Activated CD8-positive, alpha-beta T cell treated with anti-CD3 and anti-CD28 coated beads for 36 hours (primary cell): ENCODE results near the gene ALG12. TPM values are rescaled to one million over a fixed set of nuclear protein-coding genes. Genes with fewer than 3 reads are reported as not detected.

Source experiments
- ATAC-seq: fragments of 200-7000 bp; cut with Tn5 transposase; one replicate; pipeline ENCODE4 v1.10.0; 2021; ENCODE audit warnings: mild to moderate bottlenecking, moderate library complexity
- CTCF ChIA-PET: fragments of 350-600 bp; sonication (Branson Sonifier 250); formaldehyde crosslinking; loops from one replicate; lab custom pipeline; 2021; ENCODE audit warnings: antibody characterized with exemption; lab: Charles Lee
- POLR2A ChIA-PET: fragments of 350-600 bp; sonication (Branson Sonifier 250); formaldehyde crosslinking; loops from one replicate; lab custom pipeline; 2021; ENCODE audit warnings: antibody characterized with exemption; lab: Charles Lee
- DNase-seq: peaks from one replicate; pipeline ENCODE4 v3.0.0-alpha.2; 2020
- H3K27ac Mint-ChIP-seq: one replicate; pipeline ENCODE4 v1.8.0; 2021; ENCODE audit warnings: mild to moderate bottlenecking, mixed read lengths
- H3K27me3 Mint-ChIP-seq: one replicate; pipeline ENCODE4 v1.8.0; 2021; ENCODE audit warnings: mixed read lengths
- H3K36me3 Mint-ChIP-seq: one replicate; pipeline ENCODE4 v1.8.0; 2021; ENCODE audit warnings: low read depth, mixed read lengths
- H3K4me1 Mint-ChIP-seq: one replicate; pipeline ENCODE4 v1.8.0; 2021; ENCODE audit warnings: low read depth, mixed read lengths
- H3K4me3 Mint-ChIP-seq: one replicate; pipeline ENCODE4 v1.8.0; 2021; ENCODE audit warnings: mild to moderate bottlenecking, moderate library complexity, mixed read lengths
- H3K9me3 Mint-ChIP-seq: one replicate; pipeline ENCODE4 v1.8.0; 2021; ENCODE audit warnings: mixed read lengths
- intact Hi-C: fragments of 100-400 bp; cut with micrococcal nuclease; formaldehyde crosslinking; loops from one replicate; pipeline ENCODE4 v1.10.0; 2022
- total RNA-seq, 2 experiments: library from RNA; stranded (reverse); gene quantifications; one replicate each; pipeline ENCODE4 v1.2.3, GENCODE V29; 2021
- TF ChIP-seq, protein P1 (sequence below): fragments of 200-600 bp; IDR thresholded peaks from one replicate; pipeline ENCODE4 v1.8.0; 2022; ENCODE audit warnings: antibody characterized with exemption, mild to moderate bottlenecking

The ALG12 gene
- total RNA-seq, 2 experiments from 2014 or later: 10.7 to 12.0 TPM

DNA sequence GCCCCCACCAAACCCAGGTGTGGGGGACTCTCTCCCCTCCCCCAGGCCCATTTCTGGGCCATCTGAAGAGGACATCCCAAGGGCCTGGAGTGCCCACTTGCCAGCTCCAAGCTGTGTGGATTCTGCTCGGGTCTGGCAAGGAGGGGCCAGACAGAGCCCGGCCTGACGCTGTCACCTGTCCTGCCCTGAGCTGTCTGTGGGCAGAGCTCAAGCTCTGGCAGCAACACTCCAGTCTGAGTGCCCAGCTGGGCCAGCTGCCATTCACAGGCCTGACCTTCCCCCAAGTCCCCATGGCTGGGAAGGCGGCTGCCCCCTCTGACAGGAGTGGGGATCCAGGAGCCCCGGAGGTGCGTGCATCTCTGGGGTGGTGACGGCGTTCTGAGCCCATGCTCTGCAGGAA is 36.1 kb upstream of the ALG12 start:
- intact Hi-C loops: no loop called here
- Mint-ChIP-seq H3K4me1 (peaks cover 10% of the 10 kb centered on the region), H3K27me3 (no peaks in the 10 kb centered on the region), H3K36me3 (no peaks in the 10 kb centered on the region), H3K4me3 (no peak overlapping the region), H3K27ac (no peak overlapping the region), H3K9me3 (no peaks in the 10 kb centered on the region)
- no peak for DNase-seq
- TF ChIP-seq, protein P1, sequence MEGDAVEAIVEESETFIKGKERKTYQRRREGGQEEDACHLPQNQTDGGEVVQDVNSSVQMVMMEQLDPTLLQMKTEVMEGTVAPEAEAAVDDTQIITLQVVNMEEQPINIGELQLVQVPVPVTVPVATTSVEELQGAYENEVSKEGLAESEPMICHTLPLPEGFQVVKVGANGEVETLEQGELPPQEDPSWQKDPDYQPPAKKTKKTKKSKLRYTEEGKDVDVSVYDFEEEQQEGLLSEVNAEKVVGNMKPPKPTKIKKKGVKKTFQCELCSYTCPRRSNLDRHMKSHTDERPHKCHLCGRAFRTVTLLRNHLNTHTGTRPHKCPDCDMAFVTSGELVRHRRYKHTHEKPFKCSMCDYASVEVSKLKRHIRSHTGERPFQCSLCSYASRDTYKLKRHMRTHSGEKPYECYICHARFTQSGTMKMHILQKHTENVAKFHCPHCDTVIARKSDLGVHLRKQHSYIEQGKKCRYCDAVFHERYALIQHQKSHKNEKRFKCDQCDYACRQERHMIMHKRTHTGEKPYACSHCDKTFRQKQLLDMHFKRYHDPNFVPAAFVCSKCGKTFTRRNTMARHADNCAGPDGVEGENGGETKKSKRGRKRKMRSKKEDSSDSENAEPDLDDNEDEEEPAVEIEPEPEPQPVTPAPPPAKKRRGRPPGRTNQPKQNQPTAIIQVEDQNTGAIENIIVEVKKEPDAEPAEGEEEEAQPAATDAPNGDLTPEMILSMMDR: no peak
- ChIA-PET POLR2A (interaction anchor here (1.9 kb wide), 1 partner anchor 64 kb away, joined by 4 read pairs; no protein-coding TSS in a partner anchor), CTCF (interaction anchor here (1.4 kb wide), 1 partner anchor 25 kb away, joined by 3 read pairs; no protein-coding TSS in a partner anchor)
- ATAC-seq: no peak

DNA sequence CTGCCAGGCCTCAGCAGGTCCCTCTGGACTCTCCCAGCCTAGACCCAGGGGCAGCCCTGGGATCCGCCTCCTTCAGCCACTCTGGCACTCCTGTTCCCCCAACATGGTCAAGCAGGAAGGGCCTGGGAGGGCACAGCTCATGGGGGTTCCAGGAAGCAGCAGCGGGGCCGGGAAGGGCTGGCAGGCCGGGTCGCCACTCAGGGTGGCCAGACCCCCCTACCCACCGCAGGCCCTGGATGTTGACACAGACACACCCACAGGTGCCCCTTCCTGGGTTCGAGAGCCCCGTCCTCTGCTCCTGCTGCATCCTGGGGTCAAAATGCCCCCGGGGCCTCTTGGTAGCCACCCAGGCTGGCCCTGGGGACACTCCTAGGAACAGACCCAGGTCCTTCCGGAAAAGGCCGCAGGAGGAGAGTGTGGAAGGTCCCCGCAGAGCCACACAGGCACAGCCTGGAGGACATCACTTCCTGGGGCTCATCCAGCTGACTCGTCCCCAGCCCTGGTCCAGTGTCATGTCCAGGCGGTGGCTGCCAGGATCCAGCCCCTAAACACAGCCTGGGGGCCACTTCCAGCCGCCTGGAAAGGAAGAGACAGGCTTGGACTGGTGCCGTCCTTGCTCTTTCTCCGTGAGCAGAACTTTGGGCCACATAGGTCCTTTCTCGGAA is 35.6 kb upstream of the ALG12 start:
- no peaks in the 10 kb centered on the region for H3K36me3 Mint-ChIP-seq
- intact Hi-C loops: no loop called here
- H3K4me3 Mint-ChIP-seq: no peak overlapping the region
- no peak for ATAC-seq
- no peak overlapping the region for H3K27ac Mint-ChIP-seq
- TF ChIP-seq, protein P1: no peak
- no peaks in the 10 kb centered on the region for H3K27me3 Mint-ChIP-seq
- no peaks in the 10 kb centered on the region for H3K9me3 Mint-ChIP-seq
- H3K4me1 Mint-ChIP-seq: peaks cover 5% of the 10 kb centered on the region
- CTCF ChIA-PET: no interaction called here
- POLR2A ChIA-PET: interaction anchor here (1.9 kb wide), 1 partner anchor 64 kb away, joined by 4 read pairs; no protein-coding TSS in a partner anchor
- no peak for DNase-seq

DNA sequence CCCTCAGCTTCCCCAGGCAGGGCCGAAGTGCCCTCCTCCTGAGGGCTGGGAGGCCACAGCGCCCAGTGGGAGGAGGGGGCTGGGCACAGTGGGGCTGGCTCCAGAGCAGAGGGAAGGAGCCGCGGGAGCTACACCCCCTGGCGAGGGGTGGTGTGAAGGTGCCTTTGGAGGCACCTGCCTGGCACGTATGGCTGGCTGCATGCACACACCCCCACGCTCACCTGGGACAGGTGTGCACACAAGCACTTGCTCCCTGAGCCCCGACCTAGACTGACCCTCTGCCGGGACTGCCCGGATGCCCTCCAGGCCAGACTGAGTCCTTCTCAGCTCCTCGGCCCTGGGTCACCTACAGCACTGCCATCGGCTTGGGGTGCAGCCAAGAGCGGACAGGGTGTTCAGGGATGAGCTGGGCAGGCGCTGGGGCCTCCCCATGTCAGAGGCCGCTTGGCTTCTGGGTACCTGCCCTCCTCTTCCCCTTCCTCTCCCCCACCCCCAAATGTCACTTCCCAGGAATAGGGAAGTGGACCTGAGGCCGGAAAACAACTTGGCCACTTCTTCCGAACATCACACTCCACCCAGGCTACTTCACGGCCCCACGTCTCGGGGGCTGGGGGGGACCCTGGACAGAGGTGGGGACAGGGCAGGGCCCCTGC is 34.9 kb upstream of the ALG12 start:
- peaks cover 4% of the 10 kb centered on the region for H3K4me1 Mint-ChIP-seq
- no peak overlapping the region for H3K27ac Mint-ChIP-seq
- intact Hi-C loops: no loop called here
- H3K36me3 Mint-ChIP-seq: no peaks in the 10 kb centered on the region
- H3K9me3 Mint-ChIP-seq: no peaks in the 10 kb centered on the region
- TF ChIP-seq, protein P1: no peak
- ChIA-PET CTCF (no interaction called here), POLR2A (no interaction called here)
- no peak for DNase-seq
- H3K27me3 Mint-ChIP-seq: no peaks in the 10 kb centered on the region
- H3K4me3 Mint-ChIP-seq: no peak overlapping the region
- ATAC-seq: no peak

DNA sequence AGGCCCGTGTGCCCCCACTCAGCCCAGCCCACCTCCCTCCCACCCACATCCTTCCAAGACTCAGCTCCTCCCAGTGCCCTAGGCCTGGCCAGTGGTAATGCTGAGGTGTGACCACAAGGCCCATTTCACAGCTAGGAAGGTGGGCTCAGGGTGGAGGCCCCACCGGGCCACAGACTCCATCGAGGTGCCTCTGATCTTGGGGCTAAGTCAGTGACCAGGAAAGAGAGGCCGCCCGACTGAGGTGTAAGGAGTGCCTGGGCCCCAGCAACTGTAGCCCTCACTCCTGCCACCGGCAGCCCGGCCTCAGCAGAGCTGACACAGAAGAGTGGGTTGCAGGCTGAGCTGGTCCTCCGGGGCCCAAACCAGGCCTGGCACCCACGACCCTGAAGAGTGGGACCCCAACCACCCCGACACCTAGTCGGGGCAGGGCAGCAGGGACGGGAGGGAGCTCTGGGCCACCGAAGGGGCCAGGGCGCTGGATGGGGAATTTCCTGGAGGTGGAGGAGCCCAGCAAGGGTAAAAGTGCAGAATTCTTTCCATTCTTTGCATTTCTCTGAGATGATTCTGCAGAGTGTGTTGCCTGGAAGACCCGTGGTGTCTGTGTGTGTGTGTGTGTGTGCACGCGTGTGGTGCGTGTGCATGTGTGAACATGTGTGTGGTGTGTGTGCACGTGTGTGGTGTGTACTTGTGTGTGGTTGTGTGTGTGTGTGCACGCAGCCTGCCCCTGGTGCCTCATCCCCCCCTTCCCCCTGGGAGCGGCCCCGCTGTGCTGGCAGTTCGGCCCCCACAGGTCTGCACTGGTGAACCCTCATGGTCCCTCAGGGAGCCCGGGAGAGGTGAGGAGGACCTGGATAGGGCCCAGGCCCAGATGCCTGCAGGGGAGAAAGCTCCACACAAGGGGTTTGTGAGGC is 34.0 kb upstream of the ALG12 start:
- Mint-ChIP-seq H3K27ac (no peak overlapping the region), H3K27me3 (no peaks in the 10 kb centered on the region), H3K36me3 (no peaks in the 10 kb centered on the region), H3K9me3 (no peaks in the 10 kb centered on the region), H3K4me1 (peaks cover 2% of the 10 kb centered on the region), H3K4me3 (no peak overlapping the region)
- intact Hi-C loops: no loop called here
- ATAC-seq (no peak), DNase-seq (no peak)
- CTCF ChIA-PET: no interaction called here
- TF ChIP-seq, protein P1: no peak
- POLR2A ChIA-PET: interaction anchor here (0.6 to 2.0 kb wide), 2 partner anchors 7 to 10 kb away, joined by 4 to 10 read pairs; no protein-coding TSS in a partner anchor
